Colon (tissue), 2 donors: Measurements from ENCODE around the gene RPTOR.
"Not testable (repeated sequence)": the region's sequence is repeated elsewhere in the genome, so short reads cannot be mapped to it uniquely, and the experiment has no call there.

Experiments
- FAIRE-seq: peaks from 2 replicates; lab custom pipeline; 2012; peaks lifted over from hg19 to GRCh38; lab: Jason Lieb, UNC
- donor health status: control.
- donor health status: control.

RPTOR gene

GRCh38 chr17:80558046-80558445, 13.4 kb downstream of the RPTOR start:
- no peak for FAIRE-seq

GRCh38 chr17:80559825-80560251, 15.2 kb downstream of the RPTOR start:
- no peak for FAIRE-seq

- no peak for FAIRE-seq
Measured at GRCh38 chr17:80561541-80562114, 17.0 kb downstream of the RPTOR start.

- no peak for FAIRE-seq
Measured at GRCh38 chr17:80564545-80564944, 19.9 kb downstream of the RPTOR start.

GRCh38 chr17:80565343-80566053, 20.9 kb downstream of the RPTOR start:
- no peak for FAIRE-seq

- FAIRE-seq = no peak
Measured at GRCh38 chr17:80566054-80566400, 21.4 kb downstream of the RPTOR start.

DNA sequence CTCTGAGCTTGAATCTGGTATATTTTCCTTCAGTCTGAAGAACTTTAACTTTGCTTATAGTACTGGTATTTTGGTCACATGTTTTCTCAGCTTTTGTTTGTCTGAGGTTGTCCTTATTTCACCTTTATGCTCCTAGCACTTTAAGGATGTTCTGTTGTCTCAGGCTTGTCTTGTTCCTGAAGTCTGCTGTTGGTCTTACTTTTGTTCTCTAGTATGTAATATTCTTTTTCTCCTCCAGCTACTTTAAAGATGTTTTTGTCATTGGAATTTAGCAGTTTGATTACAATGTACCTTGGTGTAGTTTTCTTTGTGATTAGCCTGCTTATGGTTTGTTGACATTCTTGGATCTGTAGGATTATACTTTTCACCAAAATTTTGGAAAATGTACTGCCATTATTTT, 23.6 kb downstream of the RPTOR start:
- FAIRE-seq = no peak

- FAIRE-seq = no peak
Measured at GRCh38 chr17:80569924-80570323, 25.3 kb downstream of the RPTOR start.

- FAIRE-seq = no peak
Measured at GRCh38 chr17:80573701-80574100, 29.1 kb downstream of the RPTOR start.

GRCh38 chr17:80574496-80574895, 29.9 kb downstream of the RPTOR start:
- FAIRE-seq = no peak

- no peak for FAIRE-seq
Measured at GRCh38 chr17:80575057-80575875, 30.6 kb downstream of the RPTOR start.

DNA sequence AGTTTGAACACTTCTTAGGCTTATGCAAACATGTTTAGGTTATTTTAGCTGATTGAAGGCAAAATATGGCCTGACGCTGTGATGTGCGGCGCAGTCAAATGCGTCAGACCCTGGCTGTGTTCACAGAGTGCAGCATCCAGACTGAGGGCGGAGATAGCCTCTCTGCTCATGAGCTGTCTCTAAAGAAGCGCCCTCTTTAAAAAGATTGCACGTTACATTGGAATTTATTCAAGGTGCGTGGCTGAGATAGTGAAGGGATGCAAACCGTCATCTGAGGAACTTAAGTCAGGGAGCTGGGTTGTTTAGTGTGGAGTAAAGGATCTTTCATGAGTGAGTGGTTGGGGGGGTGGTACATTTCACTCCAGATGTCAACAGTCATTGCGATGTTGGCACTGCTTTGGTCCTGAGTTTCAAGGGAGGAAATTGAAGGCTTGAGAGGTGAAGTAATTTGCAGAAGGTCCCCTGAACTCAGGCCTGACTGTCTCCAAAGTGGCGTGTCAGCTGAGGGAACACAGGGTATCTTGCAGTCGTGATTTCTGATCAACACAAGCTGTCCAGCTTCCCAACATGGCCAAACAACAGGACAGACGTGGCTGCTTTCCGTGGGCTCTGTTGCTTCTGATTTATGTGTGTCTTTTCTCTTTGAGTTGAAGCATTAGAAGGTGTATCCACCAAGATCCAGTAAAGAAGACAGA, 33.4 kb downstream of the RPTOR start:
- FAIRE-seq = no peak

DNA sequence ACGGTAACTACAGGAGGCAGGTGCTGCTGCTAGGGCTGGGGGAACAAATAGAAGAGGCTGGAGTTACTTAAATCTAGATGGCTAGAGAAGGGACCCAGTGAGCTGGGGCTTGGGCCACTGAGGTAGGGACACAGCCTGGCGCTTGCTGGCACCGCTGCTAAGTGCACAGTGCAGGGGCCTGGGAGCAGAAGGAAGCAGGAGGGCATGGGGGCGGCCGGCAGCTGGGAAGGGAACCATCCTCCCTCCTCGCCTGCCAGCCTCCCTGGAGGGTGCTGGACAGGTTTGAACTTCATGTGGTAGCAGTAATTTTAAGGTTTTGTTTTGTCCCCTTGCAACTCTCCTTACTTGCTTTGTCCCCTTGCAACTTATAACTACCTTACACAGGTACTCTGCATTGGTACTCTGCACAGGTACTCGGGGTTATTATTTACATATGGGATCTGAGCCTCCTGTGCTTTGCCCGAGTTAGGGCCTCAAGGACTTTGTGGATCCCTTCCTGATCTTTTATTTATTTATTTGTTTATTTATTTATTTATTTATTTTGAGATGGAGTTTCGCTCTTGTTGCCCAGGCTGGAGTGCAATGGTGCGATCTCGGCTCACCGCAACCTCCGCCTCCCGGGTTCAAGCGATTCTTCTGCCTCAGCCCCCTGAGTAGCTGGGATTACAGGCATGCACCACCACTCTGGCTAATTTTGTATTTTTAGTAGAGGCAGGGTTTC, 34.2 kb downstream of the RPTOR start:
- not testable (repeated sequence) for FAIRE-seq

DNA sequence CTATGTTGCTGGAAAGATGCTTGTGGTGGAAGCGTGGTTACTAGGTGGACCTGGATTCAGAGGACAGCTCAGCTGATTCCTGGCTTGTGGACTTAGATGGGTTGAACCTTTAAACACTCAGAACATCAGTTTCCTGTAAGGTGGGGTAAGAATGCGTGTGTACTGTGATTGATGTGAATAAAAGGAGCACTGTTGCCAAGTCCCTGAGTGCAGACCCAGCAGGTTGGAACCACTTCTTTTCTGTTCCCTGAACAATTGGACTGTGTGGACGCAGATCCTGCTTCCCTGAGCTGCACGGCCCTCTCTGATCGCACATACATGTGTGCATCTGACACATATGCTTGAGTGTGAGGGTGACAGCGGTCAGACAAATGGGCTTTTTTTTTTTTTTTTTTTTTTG, 37.5 kb downstream of the RPTOR start:
- no peak for FAIRE-seq

DNA sequence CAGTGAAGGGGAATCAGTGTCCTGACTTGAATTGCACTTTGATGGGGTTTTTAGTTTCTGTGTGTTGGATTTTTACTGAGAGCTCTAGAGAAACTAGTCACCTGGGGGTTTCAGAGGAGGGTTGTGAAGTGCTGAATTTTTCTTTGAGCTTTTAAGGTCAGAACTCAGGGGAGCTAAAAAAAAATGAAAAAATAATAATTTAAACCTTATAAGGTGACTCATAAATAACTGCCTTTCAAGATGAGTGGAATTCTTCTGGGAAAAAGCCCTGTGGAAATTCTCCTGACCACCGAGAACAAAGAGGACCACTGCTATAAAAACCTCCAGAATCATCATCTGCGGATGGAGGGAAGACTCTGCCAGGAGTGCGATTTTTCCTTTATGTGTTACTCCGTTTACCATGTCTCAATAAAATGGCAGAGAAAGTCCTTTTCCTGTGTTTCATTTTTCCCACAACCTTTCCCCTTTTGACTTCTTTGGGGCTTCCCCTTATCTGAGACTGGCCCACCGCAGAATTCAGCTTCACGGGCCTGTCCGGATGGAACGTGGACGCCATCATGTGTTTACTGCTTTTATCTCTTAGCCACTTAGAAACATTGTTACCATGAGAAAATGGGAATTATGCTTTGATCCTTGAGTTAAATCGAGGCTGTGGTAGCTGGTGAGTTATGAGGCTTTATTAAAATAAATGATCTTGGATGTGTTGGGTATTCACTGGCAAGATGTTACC, 39.7 kb downstream of the RPTOR start:
- FAIRE-seq = no peak

- no peak for FAIRE-seq
Measured at GRCh38 chr17:80585890-80586845, 41.5 kb downstream of the RPTOR start.

- no peak for FAIRE-seq
Measured at GRCh38 chr17:80586846-80587228, 42.2 kb downstream of the RPTOR start.

- no peak for FAIRE-seq
Measured at GRCh38 chr17:80588702-80589383, 44.2 kb downstream of the RPTOR start.

- no peak for FAIRE-seq
Measured at GRCh38 chr17:80591788-80592187, 47.1 kb downstream of the RPTOR start.

DNA sequence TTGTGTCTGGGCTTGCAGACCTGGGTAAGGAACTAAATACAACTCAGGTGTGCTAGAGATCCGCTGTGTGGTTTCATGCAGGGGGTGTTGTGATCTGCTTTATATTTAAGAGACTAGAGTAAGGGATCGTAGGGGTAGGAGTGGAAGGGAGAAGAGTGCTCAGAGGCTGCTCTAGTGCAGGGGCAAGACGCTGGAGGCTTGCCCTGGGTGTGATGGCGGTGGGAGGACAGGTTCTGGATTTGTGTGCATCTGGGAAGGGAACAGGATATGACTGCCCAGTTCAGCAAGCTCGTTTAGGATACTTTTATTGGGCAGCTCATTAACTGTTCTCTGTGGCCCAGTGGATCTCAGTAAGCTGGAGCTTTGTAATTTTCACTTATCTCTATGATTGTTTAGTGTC, 47.6 kb downstream of the RPTOR start:
- FAIRE-seq = no peak
